Activated CD4-positive, alpha-beta T cell treated with anti-CD3 and anti-CD28 coated beads, Interleukin-10, Interleukin-2, amounts not matched to agents 100 ng/mL and 50 ng/mL, durations not matched to agents 16 hours and 8 hours (primary cell): ENCODE measurements around the gene GPM6B.
"Not testable (repeated sequence)": the region's sequence is repeated elsewhere in the genome, so short reads cannot be mapped to it uniquely, and the experiment has no call there.

Experiments
- DNase-seq: peaks from one replicate; pipeline ENCODE4 v3.0.0-alpha.2; 2020

The GPM6B gene

GRCh38 chrX:13761606-13762414 is 55.1 kb downstream of the GPM6B start:
- peak; percentile 28 for DNase-seq

DNA sequence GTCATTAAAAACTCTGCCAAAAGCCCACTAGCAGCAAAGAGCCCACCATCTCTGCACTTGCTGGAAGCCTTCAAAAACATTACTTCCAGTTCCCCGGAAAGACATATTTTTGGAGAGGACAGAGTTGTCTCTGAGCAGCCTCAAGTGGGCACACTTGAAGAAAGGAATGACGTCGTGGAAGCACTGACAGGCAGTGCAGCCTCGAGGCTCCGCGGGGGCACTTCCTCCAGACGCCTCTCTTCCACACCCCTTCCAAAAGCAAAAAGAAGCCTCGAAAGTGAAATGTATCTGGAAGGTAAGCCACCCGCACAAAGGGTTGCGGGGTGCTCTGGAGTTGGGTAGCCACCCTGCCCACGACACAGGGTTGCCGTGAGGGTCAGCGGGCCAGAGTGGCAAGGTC is 56.5 kb downstream of the GPM6B start:
- no peak for DNase-seq

DNA sequence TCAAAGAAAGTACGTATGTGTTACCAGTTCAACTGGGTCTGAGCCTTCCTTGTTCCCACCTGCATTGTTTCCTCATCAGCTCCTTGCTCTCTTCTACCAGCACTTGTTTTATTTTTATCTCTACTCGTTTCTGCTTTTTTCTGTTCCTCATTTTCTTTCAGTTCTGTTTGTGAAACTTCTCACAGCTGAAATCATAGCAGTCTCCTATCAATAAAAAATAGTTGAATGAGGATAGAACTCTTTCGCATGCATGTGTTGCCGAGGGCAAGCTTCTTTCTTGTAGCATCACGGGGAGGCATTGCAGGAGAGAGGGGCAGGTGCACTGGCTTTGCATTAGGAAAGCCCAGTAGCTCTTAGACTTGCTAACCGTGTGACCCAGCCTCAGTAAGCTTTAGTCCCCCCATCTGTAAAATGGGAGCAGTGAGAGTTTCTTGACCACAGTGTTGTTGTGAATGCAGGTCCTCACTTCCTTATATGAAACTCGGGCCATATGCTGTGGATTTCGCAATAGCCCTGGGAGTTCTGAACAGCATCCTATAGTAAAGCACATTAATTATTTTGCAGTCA is 57.7 kb downstream of the GPM6B start:
- no peak for DNase-seq

GRCh38 chrX:13756381-13756780 is 60.5 kb downstream of the GPM6B start:
- DNase-seq, result no peak

DNA sequence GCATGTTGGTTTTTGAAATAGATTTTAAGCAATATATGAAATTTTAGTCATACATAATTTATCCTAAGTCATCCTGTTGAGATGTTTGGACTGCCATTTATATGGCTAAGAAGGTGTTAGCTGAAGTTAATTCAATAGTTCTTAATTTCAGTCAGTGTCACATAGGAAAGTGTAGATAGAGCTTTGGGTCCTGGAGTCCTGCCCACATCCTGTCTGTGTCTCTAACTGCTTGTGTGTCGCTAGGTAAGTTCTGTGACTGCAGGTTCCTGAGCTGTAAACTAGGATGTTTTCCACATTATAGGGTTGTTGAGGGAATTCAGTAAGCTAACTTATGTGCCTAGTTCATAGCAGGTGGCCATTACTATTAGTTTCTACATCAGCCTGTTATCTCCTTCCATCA is 61.6 kb downstream of the GPM6B start:
- peak; percentile 34 for DNase-seq

GRCh38 chrX:13754765-13755164 is 62.1 kb downstream of the GPM6B start:
- no peak for DNase-seq

- DNase-seq, result no peak
These were observed 64.2 kb downstream of the GPM6B start for GRCh38 chrX:13752646-13753045.

GRCh38 chrX:13752141-13752540 is 64.8 kb downstream of the GPM6B start:
- no peak for DNase-seq

GRCh38 chrX:13750812-13751211 is 66.1 kb downstream of the GPM6B start:
- peak; percentile 32 for DNase-seq

DNA sequence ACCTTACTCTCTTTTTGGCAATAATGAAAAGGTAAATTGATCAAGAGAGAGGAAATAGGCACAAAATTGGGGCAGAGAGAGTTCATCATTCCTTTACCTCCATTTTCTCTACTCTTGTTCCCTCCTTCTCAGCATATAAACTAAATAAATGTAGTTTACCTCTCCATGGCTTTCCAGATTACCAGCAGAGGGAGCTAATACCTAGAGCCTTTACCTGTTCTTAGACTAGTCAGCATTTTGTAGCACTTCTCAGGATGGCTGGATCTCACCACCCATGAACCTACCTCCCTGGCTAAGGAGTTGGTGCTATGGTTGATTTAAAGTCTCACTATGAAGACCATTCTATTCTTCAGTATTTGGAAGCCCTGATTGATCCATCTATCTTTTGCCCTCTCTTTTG is 66.7 kb downstream of the GPM6B start:
- DNase-seq, result peak; percentile 64

- DNase-seq, result no peak
These were observed 68.4 kb downstream of the GPM6B start for GRCh38 chrX:13748486-13748885.

GRCh38 chrX:13747836-13748235 is 69.1 kb downstream of the GPM6B start:
- DNase-seq, result peak; percentile 20

GRCh38 chrX:13742397-13743176 is 74.3 kb downstream of the GPM6B start:
- DNase-seq, result peak; percentile 77

GRCh38 chrX:13741695-13742094 is 75.2 kb downstream of the GPM6B start:
- no peak for DNase-seq

- peak; percentile 97 for DNase-seq
These were observed 82.4 kb downstream of the GPM6B start, which contains the start of the genes OFD1 and TRAPPC2 for GRCh38 chrX:13734278-13735172. Gene OFD1 (plus strand): TSS chrX:13734748. CDS start chrX:13735072, 324 bp downstream. Gene TRAPPC2 (minus strand): TSS chrX:13734620. CDS start chrX:13719963, 14,657 bp downstream.

DNA sequence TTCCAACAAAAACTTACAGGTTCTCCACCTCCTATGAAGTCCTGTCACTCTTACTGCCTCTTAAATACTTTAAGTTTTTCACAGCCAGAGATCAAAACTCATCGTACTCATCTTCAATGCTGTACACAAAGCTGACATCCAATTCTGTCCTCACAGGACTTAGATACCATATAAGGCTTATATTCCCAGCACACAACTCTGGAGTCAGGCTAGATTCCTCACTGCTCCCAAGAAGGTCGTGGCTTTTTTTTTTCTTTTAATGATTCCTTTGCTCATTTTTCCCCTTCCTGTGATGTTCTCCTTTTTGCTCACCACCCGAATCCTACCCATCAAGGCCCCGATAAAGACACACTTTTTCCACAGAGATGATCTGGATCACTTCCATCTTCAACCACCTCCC is 83.4 kb downstream of the GPM6B start:
- no peak for DNase-seq

- no peak for DNase-seq
These were observed 84.4 kb downstream of the GPM6B start for GRCh38 chrX:13732246-13733067.

DNA sequence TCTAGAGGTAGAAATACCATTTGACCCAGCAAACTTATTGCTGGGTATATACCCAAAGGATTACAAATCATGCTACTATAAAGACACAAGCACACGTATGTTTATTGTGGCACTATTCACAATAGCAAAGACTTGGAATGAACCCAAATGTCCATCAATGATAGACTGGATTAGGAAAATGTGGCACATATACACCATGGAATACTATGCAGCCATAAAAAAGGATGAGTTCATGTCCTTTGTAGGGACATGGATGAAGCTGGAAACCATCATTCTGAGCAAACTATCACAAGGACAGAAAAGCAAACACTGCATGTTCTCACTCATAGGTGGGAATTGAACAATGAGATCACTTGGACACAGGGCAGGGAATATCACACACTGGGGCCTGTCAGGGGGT is 86.4 kb downstream of the GPM6B start:
- not testable (repeated sequence) for DNase-seq

DNA sequence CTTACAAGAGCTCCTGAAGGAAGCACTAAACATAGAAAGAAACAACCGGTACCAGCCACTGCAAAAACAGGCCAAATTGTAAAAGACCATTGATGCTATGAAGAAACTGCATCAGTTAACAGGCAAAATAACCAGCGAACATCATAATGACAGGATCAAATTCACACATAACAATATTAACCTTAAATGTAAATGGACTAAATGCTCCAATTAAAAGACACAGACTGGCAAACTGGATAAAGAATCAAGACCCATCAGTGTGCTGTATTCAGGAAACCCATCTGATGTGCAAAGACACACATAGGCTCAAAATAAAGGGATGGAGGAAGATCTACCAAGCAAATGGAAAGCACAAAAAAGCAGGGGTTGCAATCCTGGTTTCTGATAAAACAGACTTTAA is 90.3 kb downstream of the GPM6B start:
- DNase-seq, result not testable (repeated sequence)

DNA sequence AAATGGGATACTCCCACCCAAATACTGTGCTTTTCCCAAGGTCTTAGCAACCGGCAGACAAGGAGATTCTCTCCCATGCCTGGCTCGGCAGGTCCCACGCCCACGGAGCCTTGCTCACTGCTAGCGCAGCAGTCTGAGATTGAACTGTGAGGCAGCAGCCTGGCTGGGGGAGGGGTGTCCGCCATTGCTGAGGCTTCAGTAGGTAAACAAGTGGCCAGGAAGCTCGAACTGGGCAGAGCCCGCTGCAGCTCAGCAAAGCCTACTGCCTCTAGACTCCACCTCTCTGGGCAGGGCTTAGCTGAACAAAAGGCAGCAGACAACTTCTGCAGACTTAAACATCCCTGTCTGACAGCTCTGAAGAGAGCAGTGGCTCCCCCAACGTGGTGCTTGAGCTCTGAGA is 92.0 kb downstream of the GPM6B start:
- DNase-seq, result peak; percentile 15

DNA sequence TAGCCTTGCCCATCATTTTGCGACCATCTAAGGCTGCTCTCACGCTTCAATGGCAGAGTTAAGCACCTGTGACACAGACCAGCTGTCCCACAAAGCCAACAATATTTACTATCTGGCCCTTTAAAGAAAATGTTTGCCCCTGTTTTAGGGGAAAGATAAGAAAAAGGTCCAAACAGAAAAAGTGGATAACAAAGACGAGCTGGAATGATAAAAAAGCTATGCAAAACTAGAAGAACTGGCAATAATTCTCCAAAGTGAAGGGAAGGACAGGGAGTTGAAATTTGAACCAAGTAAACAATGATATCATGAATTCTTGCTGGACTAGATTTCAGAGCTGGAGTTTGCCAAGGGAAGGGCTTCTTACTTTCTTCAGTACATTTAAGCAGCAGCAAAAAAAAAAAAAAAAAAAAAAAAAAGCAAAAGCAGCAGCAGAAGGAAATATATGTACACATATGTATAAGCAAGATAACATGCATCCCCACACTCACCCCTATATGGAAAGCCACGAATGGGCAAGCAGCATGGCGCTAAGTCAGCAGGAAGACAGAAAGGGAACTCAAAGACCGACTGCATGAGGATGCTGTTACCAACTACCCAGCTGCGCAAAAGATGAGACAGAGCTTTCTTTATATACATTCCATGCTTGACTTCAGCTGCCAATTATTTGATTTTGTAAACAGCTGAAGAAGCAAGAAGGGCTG is 94.9 kb downstream of the GPM6B start:
- DNase-seq, result no peak
